ENCODE data around the gene NAA80. TPM values are rescaled to one million over a fixed set of nuclear protein-coding genes. Genes with fewer than 3 reads are reported as not detected.

The NAA80 gene
- 2.7 and 2.8 TPM in 2 replicates for total RNA-seq

GRCh38 chr3:50298836-50299637 is at the start of gene NAA80, which contains the start of gene HYAL3:
NAA80 (minus strand) TSS chr3:50299405; CDS start chr3:50297463, 1,942 bp downstream.
HYAL3 (minus strand) TSS chr3:50299405; CDS start chr3:50295602, 3,803 bp downstream.

GRCh38 chr3:50345586-50346234 is 46.5 kb upstream of the NAA80 start, which contains the start of gene ZMYND10:
ZMYND10 (minus strand) TSS chr3:50345732; CDS start chr3:50345579, 153 bp downstream.

GRCh38 chr3:50340448-50341329 is 41.5 kb upstream of the NAA80 start, which contains the start of gene RASSF1:
RASSF1 (minus strand) TSS chr3:50340836; CDS start chr3:50340805, 31 bp downstream.

GRCh38 chr3:50327943-50328691 is 28.9 kb upstream of the NAA80 start, which contains the start of gene TUSC2:
TUSC2 (minus strand) TSS chr3:50328223; CDS start chr3:50328099, 124 bp downstream.

GRCh38 chr3:50322386-50323091 is 23.3 kb upstream of the NAA80 start, which contains the start of gene HYAL2:
HYAL2 (minus strand) TSS chr3:50322745; CDS start chr3:50320489, 2,256 bp downstream.

GRCh38 chr3:50303013-50303815 is 4.0 kb upstream of the NAA80 start, which contains the start of gene HYAL1:
HYAL1 (minus strand) TSS chr3:50303574; CDS start chr3:50302956, 618 bp downstream.

GRCh38 chr3:50292159-50293078 is 6.8 kb downstream of the NAA80 start, which contains the start of gene IFRD2:
IFRD2 (minus strand) TSS chr3:50292429; CDS start chr3:50292274, 155 bp downstream.

GRCh38 chr3:50278880-50279224 is 20.4 kb downstream of the NAA80 start, which contains the start of gene LSMEM2:
LSMEM2 (plus strand) TSS chr3:50279087; CDS start chr3:50279114, 27 bp downstream.

GRCh38 chr3:50268703-50269451 is 30.3 kb downstream of the NAA80 start, which contains the start of gene SEMA3B:
SEMA3B (plus strand) TSS chr3:50269147; CDS start chr3:50269241, 94 bp downstream.

Other genes with a start within 250 kb of the NAA80 start
- gene RBM5, start 210.5 kb downstream of the NAA80 start, total RNA-seq: 194 and 241 TPM in 2 replicates
- 8.7 and 19.8 TPM in 2 replicates for gene SEMA3F, start 144.1 kb downstream of the NAA80 start, total RNA-seq
- not detected in 2 replicates for gene GNAT1, start 107.8 kb downstream of the NAA80 start, total RNA-seq
- gene SLC38A3, start 94.1 kb downstream of the NAA80 start, total RNA-seq: not detected in 2 replicates
- 385 and 428 TPM in 2 replicates for gene GNAI2, start 63.2 kb downstream of the NAA80 start, total RNA-seq
- gene SEMA3B, start 30.3 kb downstream of the NAA80 start, total RNA-seq: 11.1 and 12.4 TPM in 2 replicates
- 0.06 TPM in 1 of 2 replicates, not detected in the other for gene LSMEM2, start 20.3 kb downstream of the NAA80 start, total RNA-seq
- 35.7 and 62.5 TPM in 2 replicates for gene IFRD2, start 7.0 kb downstream of the NAA80 start, total RNA-seq
- 3.3 and 3.7 TPM in 2 replicates for gene HYAL3, start within 50 bp of the NAA80 start, total RNA-seq
- 1.2 and 2.6 TPM in 2 replicates for gene HYAL1, start 4.2 kb upstream of the NAA80 start, total RNA-seq
- gene HYAL2, start 23.3 kb upstream of the NAA80 start, total RNA-seq: 64.2 and 104 TPM in 2 replicates
- gene TUSC2, start 28.8 kb upstream of the NAA80 start, total RNA-seq: 14.7 and 17.4 TPM in 2 replicates
- gene RASSF1, start 41.4 kb upstream of the NAA80 start, total RNA-seq: 30.3 and 41.4 TPM in 2 replicates
- 1.9 and 2.8 TPM in 2 replicates for gene ZMYND10, start 46.3 kb upstream of the NAA80 start, total RNA-seq
- 22.1 and 22.2 TPM in 2 replicates for gene NPRL2, start 51.4 kb upstream of the NAA80 start, total RNA-seq
- 24.7 and 33.8 TPM in 2 replicates for gene CYB561D2, start 51.5 kb upstream of the NAA80 start, total RNA-seq
- gene TMEM115, start 60.1 kb upstream of the NAA80 start, total RNA-seq: 30.1 and 32.0 TPM in 2 replicates
- under 0.01 TPM in 1 of 2 replicates, not detected in the other for gene CACNA2D2, start 204.2 kb upstream of the NAA80 start, total RNA-seq

Measured in aortic smooth muscle cell (primary cell).